HG02759 (cell line): ENCODE results near the gene CDC20.

ENCODE experiments used
- ATAC-seq: cut with Tn5 transposase; IDR thresholded peaks from one replicate; pipeline ENCODE4 v1.9.1; 2021; ENCODE audit warnings: mild to moderate bottlenecking, moderate library complexity; ENCODE audit not compliant: unreplicated experiment

The CDC20 gene

DNA sequence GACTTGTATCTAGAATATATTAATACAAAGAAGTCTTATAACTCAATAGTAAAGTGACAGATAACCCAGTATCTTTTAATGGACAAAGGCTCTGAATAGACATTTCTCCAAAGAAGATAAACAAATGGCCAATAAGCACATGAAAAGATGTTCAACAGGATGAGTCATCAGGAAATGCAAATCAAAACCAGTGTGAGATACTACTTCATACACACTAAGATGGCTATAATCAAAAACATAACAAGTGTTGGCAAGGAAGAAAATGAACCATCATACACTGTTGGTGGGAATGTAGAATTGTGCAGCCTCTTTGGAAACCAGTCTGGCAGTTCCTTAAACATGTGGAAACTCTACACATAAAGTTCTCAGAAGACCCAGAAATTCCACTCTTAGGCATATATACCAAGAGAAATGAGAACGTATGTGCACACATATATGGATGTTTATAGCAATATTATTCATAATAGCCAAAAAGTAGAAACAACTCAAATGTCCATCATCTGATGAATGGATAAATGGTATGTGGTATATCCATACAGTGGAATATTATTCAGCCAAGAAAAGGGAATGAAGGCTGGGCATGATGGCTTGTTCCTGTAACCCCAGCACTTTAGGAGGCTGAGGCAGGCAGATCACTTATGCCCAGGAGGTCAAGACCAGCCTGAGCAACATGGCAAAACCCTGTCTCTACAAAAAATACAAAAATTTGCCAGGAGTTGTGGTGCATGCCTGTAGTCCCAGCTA is 31.1 kb upstream of the CDC20 start:
- no peak for ATAC-seq

- ATAC-seq: no peak
Observed at GRCh38 chr1:43329995-43330751, 28.6 kb upstream of the CDC20 start.

GRCh38 chr1:43331688-43332087 is 27.1 kb upstream of the CDC20 start:
- ATAC-seq: no peak

GRCh38 chr1:43334453-43335205 is 24.2 kb upstream of the CDC20 start:
- no peak for ATAC-seq

DNA sequence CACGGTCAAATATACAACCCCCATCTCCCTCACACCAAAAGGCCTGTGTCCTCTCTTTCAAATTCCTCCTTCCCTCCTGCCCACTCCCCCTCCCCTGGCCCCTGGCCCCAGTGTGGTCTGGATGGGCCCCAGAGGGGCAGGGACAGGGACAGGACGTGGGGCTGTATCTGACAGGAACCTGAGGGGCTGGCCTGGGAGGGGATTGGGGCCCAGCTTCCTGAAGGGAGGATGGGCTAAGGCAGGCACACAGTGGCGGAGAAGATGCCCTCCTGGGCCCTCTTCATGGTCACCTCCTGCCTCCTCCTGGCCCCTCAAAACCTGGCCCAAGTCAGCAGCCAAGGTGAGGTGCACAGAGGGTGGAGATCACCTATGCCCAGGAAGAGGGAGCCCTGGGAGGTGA is 21.2 kb upstream of the CDC20 start, which contains the start of gene MPL:
MPL (plus strand) TSS at position 231 of the 400 bp plus-strand sequence; CDS start at position 262, 31 bp downstream.
- no peak for ATAC-seq

GRCh38 chr1:43338001-43338400 is 20.8 kb upstream of the CDC20 start:
- ATAC-seq: no peak

DNA sequence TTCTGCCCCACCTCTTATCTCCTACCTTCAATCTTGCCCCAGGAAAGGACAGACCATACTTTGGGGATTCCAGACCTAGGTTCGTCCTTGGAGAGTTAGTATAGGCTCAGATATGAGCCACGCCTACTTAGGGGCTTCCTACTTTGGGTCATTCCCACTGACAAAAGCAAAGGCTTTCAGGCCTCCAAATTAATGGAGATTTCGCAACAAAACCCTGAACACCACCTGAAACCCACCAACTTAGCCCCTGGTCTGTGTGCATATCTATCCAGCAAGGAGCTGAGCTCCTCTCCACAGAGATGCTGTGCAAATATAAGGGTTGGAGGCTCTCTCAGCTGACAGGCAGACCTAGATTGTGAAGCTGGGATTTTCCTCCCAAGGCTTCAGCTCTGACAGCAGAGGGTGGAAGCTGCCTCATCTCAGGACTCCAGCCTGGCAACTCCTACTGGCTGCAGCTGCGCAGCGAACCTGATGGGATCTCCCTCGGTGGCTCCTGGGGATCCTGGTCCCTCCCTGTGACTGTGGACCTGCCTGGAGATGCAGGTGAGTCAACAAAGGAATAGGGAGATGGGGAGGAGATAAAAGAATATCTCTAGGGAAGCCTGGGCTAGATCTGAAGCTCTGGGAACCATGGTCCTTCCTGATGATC is 19.1 kb upstream of the CDC20 start:
- ATAC-seq: no peak

GRCh38 chr1:43340559-43340958 is 18.2 kb upstream of the CDC20 start:
- no peak for ATAC-seq

DNA sequence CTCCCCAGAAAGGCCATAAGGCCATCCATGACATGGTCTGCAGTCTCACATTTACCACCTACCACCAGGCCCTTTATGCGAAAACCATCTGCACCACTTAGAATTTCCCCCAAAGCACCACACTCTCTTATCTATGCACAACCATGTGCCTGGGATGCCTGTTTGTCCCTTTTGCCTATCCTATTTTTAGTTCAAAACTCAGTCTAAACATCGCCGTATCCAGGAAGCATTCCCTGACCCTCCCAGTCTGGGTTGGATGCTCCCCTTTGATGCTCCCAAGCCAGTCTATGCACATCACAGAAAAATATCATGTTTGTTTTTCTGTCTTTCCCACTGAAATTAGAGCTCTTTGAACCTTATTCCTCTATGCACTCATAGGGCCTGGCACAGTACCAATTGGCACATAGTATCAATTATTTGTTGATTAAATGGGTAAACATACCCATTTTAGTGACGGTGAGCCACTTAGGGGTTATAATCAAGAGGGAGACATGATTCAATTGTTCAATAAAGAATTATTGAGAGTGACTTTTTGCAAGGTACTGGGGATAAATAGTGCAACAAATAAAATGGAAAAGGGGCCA is 14.4 kb upstream of the CDC20 start:
- no peak for ATAC-seq

- no peak for ATAC-seq
Observed at GRCh38 chr1:43345120-43345519, 13.7 kb upstream of the CDC20 start.

GRCh38 chr1:43346636-43347035 is 12.1 kb upstream of the CDC20 start:
- ATAC-seq: no peak

GRCh38 chr1:43348343-43348808 is 10.4 kb upstream of the CDC20 start:
- ATAC-seq: no peak

- no peak for ATAC-seq
Observed at GRCh38 chr1:43348809-43349593, 9.8 kb upstream of the CDC20 start.

DNA sequence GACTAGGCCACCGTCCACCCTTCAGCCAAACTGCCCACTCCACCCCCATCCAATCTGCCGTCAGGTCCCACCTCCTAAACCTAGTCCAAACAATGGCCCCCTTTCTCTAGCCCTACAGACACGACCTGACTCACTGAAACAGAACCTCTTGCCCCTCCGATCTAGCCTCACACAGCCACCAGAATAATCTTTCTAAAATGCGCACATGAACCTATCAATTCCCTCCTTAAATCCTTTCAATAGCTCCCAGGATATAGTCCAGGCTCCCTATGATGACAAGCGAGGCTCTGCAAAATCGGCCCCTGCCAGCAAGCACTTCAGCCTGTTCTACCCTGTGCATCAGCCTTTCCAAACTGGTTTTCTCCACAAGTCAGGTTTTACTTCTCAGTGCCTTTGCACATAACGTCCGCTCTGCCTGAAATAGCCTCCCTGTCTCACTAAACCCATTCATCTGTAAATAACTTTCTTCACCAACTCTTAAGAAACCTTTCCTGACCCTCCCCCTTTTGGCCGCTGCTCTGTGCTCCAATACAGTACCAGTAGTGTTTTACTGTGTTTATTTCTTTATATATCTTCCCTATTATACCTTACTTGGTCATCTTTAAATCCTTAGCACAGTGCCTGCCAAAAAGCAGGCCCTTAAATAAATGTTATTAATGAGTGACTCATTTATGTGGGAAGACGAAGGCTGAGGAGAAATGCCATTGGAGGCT is 9.0 kb upstream of the CDC20 start:
- no peak for ATAC-seq

DNA sequence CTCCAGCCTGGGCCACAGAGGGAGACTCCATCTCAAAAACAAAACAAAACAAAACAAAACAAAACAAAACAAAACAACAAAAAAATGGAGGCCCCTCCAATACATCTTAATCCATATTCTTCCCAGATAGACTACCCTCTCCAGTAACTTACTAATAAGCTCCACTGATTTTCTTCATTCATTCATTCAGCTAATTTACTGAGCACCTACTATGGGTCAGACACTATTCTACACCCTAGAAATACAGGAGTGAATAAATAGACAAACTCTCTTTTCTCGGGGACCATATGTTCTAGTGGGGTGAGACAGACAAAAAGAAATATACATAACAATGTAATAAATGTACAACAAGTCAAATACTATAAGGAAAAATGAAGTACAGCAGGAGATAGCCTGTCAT is 7.8 kb upstream of the CDC20 start:
- ATAC-seq: no peak

DNA sequence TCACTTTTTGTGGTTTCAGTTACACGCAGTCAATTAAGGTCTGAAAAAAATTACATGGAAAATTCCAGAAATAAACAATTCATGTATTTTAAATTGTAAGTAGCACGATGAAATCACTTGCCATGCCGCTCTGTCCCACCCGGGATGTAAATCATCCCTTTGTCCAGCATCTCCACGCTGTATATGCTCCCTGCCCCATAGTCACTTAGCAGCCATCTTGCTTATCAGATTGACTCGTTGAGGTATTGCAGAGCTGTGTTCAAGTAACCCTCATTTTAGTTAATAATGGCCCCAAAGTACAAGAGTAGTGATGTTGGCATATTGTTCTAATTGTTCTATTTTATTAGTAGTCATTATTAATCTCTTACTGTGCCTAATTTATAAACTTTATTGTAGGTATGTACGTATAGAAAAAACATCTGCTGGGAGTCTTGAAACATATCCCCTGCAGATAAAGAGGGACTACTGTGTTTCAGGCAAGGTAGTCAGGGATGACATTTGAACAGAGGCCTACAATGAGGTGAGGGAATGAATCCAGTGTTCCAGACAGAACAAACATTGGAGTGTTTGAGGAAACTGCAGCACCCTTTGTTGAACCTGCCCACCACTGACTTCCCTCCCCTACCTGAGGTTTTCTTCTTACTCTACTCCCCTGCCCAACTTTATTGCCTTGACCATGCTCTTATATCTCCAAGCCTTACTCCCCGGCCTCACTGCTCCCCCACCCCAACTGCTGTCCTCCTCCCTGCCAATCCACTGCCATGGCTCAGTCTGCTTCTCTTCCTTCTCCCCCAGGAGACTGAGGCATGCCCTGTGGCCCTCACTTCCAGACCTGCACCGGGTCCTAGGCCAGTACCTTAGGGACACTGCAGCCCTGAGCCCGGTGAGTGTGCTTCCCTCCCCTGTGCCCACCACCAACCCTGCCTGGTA is 7.1 kb upstream of the CDC20 start:
- ATAC-seq: no peak

DNA sequence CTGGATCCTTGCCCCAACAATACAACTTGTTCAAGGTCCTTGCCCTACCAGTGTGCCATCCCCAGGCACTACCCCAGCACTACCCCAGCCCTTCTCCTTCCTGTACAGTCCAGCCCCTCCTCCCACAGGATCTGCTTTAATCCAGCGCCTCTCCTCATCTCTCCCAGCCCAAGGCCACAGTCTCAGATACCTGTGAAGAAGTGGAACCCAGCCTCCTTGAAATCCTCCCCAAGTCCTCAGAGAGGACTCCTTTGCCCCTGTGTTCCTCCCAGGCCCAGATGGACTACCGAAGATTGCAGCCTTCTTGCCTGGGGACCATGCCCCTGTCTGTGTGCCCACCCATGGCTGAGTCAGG is 6.5 kb upstream of the CDC20 start:
- ATAC-seq: no peak

GRCh38 chr1:43352881-43353280 is 5.9 kb upstream of the CDC20 start:
- ATAC-seq: no peak
